RCC 7860 (cell line): ENCODE data around the gene MRPS6.

Experiments used
- DNase-seq: peaks from one replicate; pipeline ENCODE4 v3.0.0-alpha.2; 2015; ENCODE audit warnings: low spot score
- FAIRE-seq: peaks from 2 replicates; lab custom pipeline; 2012; peaks lifted over from hg19 to GRCh38; lab: Jason Lieb, UNC

Gene MRPS6

GRCh38 chr21:34177919-34178567 is 104.7 kb downstream of the MRPS6 start:
- FAIRE-seq (no peak), DNase-seq (no peak)

GRCh38 chr21:34179204-34179935 is 106.0 kb downstream of the MRPS6 start:
- no peak for FAIRE-seq

GRCh38 chr21:34180407-34180806 is 107.0 kb downstream of the MRPS6 start:
- DNase-seq (no peak), FAIRE-seq (no peak)

More at GRCh38 chr21:34179204-34179935, 106.0 kb downstream of the MRPS6 start:
- no peak for DNase-seq

- no peak for FAIRE-seq
- no peak for DNase-seq
Observed at GRCh38 chr21:34180826-34181359, 107.5 kb downstream of the MRPS6 start.

- FAIRE-seq = no peak
- no peak for DNase-seq
Observed at GRCh38 chr21:34181431-34182039, 108.2 kb downstream of the MRPS6 start.

- no peak for FAIRE-seq
- DNase-seq = no peak
Observed at GRCh38 chr21:34182436-34182835, 109.1 kb downstream of the MRPS6 start.

- DNase-seq = no peak
- no peak for FAIRE-seq
Observed at GRCh38 chr21:34183331-34183928, 110.1 kb downstream of the MRPS6 start.

GRCh38 chr21:34184232-34184631 is 110.9 kb downstream of the MRPS6 start:
- DNase-seq (no peak), FAIRE-seq (no peak)

GRCh38 chr21:34185026-34185750 is 111.8 kb downstream of the MRPS6 start:
- FAIRE-seq (no peak), DNase-seq (no peak)

- DNase-seq = no peak
- no peak for FAIRE-seq
Observed at GRCh38 chr21:34186109-34186719, 112.8 kb downstream of the MRPS6 start.

GRCh38 chr21:34187935-34188334 is 114.6 kb downstream of the MRPS6 start:
- FAIRE-seq (no peak), DNase-seq (no peak)

- FAIRE-seq (no peak), DNase-seq (no peak)
Observed at GRCh38 chr21:34189506-34189905, 116.1 kb downstream of the MRPS6 start.

- no peak for FAIRE-seq
Observed at GRCh38 chr21:34190576-34191321, 117.4 kb downstream of the MRPS6 start.

GRCh38 chr21:34191876-34192275 is 118.5 kb downstream of the MRPS6 start:
- DNase-seq = no peak
- no peak for FAIRE-seq

More at GRCh38 chr21:34190576-34191321, 117.4 kb downstream of the MRPS6 start:
- DNase-seq = no peak
